GM12874 (cell line): Measurements from ENCODE around the gene TSSC4.

Source experiments
- CTCF ChIP-seq: IDR thresholded peaks from 2 replicates; pipeline ENCODE4 v1.5.1; 2011; ENCODE audit warnings: low read depth, mild to moderate bottlenecking, control low read depth, low read length, moderate library complexity; ENCODE audit not compliant: insufficient read depth

TSSC4 gene

DNA sequence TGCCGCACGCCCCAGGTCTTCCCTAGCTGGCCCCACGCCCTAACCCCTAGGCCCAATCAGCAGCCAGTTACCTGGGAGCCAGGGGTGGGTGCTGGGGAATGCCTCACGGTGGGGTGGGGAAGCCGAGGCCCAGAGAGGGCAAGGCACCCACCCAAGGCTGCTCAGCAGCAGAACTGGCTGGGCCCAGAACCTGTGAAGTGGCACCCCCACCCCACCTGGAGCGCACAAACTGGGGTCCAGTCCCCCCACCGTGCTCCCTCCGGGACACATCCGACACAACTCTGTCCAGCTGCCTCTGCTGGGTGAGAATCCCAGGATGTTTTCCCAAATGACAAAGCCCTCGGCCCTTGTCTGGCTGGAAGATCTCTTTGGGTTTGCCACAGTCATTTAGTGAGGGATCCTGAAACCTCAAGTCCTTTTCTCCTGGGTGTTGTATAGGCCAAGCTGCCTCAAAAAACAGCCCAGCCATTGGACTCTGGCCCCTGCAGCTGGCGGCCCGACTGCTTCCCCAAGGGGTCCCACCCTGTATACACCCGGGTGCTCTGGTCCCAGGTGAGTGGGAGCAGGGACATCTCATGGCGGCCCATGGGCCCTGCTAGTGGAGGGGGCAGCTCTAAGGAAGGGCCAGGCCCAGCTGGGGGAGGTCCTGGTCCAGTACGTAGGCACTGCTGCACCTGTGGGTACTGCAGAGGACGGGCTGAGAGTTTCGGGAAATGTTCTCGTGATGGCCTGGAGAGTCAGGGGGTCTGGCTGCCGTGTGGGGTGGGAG, 20.9 kb downstream of the TSSC4 start:
- TF ChIP-seq CTCF: no peak

DNA sequence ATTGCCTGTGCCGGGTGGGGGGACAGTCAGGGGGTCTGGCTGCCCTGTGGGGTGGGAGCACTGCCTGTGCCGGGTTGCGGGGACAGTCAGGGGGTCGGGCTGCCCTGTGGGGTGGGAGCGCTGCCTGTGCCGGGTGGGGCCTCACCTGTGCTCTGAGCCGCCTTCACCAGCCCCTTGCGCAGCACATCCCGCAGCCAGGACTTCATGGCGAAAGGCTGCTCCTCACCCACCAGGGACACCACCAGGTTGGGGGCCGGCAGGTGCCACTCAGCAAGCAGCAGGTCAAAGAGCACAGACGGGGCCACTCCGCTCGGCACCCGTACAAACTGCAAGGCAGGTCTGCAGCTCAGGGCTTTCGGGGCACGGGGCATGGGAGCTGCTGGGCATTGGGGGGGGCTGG, 21.4 kb downstream of the TSSC4 start:
- TF ChIP-seq CTCF: no peak

- TF ChIP-seq CTCF: no peak
Measured at GRCh38 chr11:2422461-2423156, 22.1 kb downstream of the TSSC4 start.

GRCh38 chr11:2423157-2424025, 22.8 kb downstream of the TSSC4 start:
- TF ChIP-seq CTCF: no peak

DNA sequence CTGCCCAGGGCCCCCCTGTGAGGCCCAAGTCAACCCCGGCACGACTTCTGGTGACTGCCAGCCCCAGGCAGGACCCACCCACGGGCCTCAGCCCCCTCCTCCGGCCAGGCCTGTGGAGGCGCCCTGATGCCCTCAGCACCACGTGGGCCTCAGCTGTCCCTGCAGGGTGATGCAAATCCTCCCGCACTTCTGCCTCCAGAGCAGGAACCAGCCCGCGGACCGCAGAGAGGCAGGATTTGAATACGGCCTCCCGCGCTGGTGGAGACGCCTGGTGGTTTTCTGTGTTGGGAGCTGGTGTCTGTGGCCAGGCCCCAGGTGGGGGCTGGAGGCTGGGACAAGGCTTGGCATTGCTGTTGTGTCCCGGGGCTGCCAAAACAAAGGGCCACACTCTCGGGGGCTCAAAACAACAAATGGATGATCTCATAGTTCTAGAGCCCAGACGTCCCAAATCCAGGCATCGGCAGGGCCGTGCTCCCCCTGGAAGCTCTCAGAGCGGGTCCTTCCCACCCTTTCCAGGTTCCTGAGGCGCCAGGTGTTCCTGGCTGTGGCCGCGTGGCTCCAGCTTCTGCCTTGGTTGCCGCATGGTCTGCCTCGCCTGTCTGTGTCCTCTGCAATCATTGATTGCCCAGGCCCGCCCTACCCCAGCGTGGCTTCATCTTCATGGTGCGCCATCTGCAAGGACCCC, 24.4 kb downstream of the TSSC4 start:
- TF ChIP-seq CTCF: no peak

GRCh38 chr11:2425506-2425905, 25.0 kb downstream of the TSSC4 start:
- TF ChIP-seq CTCF: no peak

DNA sequence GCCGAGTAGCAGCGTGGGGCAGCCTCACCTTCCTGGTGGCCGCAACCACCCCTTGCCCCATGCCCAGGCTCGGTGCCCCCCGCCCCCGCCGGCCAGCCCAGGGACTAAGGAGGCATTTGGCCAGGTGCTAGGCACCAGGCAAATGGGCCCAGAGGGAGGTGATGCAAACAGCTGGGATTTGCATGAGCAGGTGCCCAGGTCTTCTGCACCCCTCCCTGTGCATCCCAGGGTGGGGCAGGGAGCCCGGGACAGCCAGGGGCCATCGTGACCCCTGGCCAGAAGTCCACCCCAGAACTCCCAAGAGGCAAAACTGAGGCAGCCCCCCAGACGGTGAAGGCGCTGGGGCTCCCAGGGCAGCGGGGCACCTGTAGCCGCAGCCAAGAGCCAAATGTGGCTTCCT, 25.7 kb downstream of the TSSC4 start:
- no peak for TF ChIP-seq CTCF
